ENCODE data around the gene POR.

DNA sequence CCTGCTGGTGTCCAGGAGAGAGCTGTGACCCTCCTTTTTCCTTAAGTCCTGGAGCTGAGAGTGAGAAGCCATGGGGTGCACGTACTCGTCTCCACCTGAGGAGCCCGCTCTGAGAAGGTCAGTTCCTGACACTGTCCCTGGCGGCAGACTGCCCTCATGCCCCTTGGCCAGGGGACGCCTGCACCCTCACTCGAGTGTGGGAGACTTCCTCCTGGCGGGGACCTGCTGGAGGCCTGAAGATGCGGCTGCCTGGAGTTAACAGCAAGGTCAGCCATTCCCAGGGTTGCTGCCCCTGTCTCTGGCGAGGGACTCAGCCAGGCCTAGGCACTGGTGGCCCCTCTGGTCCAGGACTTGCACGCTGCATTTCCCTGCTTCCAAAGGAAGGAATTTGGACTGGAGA lies 53.1 kb downstream of the POR start:
- TF ChIP-seq, protein P1, sequence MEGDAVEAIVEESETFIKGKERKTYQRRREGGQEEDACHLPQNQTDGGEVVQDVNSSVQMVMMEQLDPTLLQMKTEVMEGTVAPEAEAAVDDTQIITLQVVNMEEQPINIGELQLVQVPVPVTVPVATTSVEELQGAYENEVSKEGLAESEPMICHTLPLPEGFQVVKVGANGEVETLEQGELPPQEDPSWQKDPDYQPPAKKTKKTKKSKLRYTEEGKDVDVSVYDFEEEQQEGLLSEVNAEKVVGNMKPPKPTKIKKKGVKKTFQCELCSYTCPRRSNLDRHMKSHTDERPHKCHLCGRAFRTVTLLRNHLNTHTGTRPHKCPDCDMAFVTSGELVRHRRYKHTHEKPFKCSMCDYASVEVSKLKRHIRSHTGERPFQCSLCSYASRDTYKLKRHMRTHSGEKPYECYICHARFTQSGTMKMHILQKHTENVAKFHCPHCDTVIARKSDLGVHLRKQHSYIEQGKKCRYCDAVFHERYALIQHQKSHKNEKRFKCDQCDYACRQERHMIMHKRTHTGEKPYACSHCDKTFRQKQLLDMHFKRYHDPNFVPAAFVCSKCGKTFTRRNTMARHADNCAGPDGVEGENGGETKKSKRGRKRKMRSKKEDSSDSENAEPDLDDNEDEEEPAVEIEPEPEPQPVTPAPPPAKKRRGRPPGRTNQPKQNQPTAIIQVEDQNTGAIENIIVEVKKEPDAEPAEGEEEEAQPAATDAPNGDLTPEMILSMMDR (IDR thresholded peaks at IDR 0.05; ENCODE audit: low read depth, low read length, missing input control) = no peak
- TF ChIP-seq, protein P2, sequence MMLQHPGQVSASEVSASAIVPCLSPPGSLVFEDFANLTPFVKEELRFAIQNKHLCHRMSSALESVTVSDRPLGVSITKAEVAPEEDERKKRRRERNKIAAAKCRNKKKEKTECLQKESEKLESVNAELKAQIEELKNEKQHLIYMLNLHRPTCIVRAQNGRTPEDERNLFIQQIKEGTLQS (IDR thresholded peaks at IDR 0.05) = no peak
- TF ChIP-seq, protein P3, sequence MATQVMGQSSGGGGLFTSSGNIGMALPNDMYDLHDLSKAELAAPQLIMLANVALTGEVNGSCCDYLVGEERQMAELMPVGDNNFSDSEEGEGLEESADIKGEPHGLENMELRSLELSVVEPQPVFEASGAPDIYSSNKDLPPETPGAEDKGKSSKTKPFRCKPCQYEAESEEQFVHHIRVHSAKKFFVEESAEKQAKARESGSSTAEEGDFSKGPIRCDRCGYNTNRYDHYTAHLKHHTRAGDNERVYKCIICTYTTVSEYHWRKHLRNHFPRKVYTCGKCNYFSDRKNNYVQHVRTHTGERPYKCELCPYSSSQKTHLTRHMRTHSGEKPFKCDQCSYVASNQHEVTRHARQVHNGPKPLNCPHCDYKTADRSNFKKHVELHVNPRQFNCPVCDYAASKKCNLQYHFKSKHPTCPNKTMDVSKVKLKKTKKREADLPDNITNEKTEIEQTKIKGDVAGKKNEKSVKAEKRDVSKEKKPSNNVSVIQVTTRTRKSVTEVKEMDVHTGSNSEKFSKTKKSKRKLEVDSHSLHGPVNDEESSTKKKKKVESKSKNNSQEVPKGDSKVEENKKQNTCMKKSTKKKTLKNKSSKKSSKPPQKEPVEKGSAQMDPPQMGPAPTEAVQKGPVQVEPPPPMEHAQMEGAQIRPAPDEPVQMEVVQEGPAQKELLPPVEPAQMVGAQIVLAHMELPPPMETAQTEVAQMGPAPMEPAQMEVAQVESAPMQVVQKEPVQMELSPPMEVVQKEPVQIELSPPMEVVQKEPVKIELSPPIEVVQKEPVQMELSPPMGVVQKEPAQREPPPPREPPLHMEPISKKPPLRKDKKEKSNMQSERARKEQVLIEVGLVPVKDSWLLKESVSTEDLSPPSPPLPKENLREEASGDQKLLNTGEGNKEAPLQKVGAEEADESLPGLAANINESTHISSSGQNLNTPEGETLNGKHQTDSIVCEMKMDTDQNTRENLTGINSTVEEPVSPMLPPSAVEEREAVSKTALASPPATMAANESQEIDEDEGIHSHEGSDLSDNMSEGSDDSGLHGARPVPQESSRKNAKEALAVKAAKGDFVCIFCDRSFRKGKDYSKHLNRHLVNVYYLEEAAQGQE (IDR thresholded peaks at IDR 0.05) = no peak
- TF ChIP-seq TAF1 (conservative IDR thresholded peaks at IDR 0.05) (no peak), SP1 (IDR thresholded peaks at IDR 0.05) (no peak), GABPA (IDR thresholded peaks at IDR 0.05 in 1 of 2, conservative IDR thresholded peaks at IDR 0.05 in 1 of 2) (no peak)
- TF ChIP-seq, protein P4, sequence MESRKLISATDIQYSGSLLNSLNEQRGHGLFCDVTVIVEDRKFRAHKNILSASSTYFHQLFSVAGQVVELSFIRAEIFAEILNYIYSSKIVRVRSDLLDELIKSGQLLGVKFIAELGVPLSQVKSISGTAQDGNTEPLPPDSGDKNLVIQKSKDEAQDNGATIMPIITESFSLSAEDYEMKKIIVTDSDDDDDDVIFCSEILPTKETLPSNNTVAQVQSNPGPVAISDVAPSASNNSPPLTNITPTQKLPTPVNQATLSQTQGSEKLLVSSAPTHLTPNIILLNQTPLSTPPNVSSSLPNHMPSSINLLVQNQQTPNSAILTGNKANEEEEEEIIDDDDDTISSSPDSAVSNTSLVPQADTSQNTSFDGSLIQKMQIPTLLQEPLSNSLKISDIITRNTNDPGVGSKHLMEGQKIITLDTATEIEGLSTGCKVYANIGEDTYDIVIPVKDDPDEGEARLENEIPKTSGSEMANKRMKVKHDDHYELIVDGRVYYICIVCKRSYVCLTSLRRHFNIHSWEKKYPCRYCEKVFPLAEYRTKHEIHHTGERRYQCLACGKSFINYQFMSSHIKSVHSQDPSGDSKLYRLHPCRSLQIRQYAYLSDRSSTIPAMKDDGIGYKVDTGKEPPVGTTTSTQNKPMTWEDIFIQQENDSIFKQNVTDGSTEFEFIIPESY (IDR thresholded peaks at IDR 0.05) = no peak

Measured in liver (tissue), 3 donors.